ENCODE data around the gene TBX4. TPM values are rescaled to one million over a fixed set of nuclear protein-coding genes. Genes with fewer than 3 reads are reported as not detected.

The TBX4 gene
- total RNA-seq, 1 experiment from 2014 or later = not detected

GRCh38 chr17:61423967-61424649 is 28.1 kb upstream of the TBX4 start:
- Histone ChIP-seq H2BK12ac (ENCODE audit: insufficient read length, low read depth, low read length) (no peak overlapping the region), H4K91ac (ENCODE audit: insufficient read length, low read depth, low read length) (no peak overlapping the region), H3K4ac (ENCODE audit: low read depth, low read length) (no peak overlapping the region), H3K56ac (ENCODE audit: insufficient read length, low read depth, low read length) (no peak overlapping the region), H2AK5ac (ENCODE audit: insufficient read length, low read length) (no peak overlapping the region), H2AFZ (ENCODE audit: low read length) (no peak overlapping the region), H4K20me1 (ENCODE audit: control insufficient read depth, insufficient read depth, insufficient read length) (no peaks in the 10 kb centered on the region), H3K23me2 (ENCODE audit: insufficient read length, low read depth, low read length, poor library complexity, severe bottlenecking) (no peaks in the 10 kb centered on the region), H4K8ac (replicated peaks; ENCODE audit: insufficient read length, low read depth, low read length) (no peak overlapping the region), H3K4me2 (ENCODE audit: insufficient read depth, insufficient read length, low read length) (no peak overlapping the region), H3K27ac (ENCODE audit: insufficient read length, low read depth, low read length) (no peak overlapping the region), H2BK15ac (ENCODE audit: low read depth, low read length) (no peak overlapping the region), H3K27me3 (ENCODE audit: insufficient read depth, low read length) (no peaks in the 10 kb centered on the region), H2BK20ac (ENCODE audit: low read depth, low read length, poor library complexity, severe bottlenecking) (no peak overlapping the region), H3T11ph (ENCODE audit: low read length) (no peak overlapping the region), H3K4me1 (ENCODE audit: insufficient read depth, low read length) (peaks cover 2% of the 10 kb centered on the region; the same call in 1 of the 2 replicates), H3K9ac (ENCODE audit: extremely low read depth, insufficient read length, low read length) (no peak overlapping the region), H2BK120ac (ENCODE audit: low read depth, low read length, poor library complexity, severe bottlenecking) (no peak overlapping the region), H3K79me1 (ENCODE audit: insufficient read depth, low read depth, low read length, poor library complexity, severe bottlenecking) (no peaks in the 10 kb centered on the region), H3K9me3 (ENCODE audit: control insufficient read depth, low read depth, low read length) (no peaks in the 10 kb centered on the region), H3K18ac (ENCODE audit: insufficient read length, low read depth, low read length) (no peak overlapping the region), H3K79me2 (ENCODE audit: insufficient read depth, low read length) (no peaks in the 10 kb centered on the region), H3K23ac (ENCODE audit: insufficient read length, low read depth, low read length) (no peak overlapping the region), H2BK5ac (ENCODE audit: insufficient read length, low read length) (no peak overlapping the region), H3K14ac (ENCODE audit: insufficient read depth, low read length) (no peak overlapping the region), H4K5ac (ENCODE audit: insufficient read length, low read depth, low read length) (no peak overlapping the region)
- Mint-ChIP-seq H3K4me3 (no peak overlapping the region), H3K4me1 (peaks cover 7% of the 10 kb centered on the region in 2 experiments), H3K27me3 (ENCODE audit: low read depth) (peaks cover 49% of the 10 kb centered on the region), H3K9me3 (no peaks in the 10 kb centered on the region), H3K36me3 (ENCODE audit: insufficient read depth in 1 of 3, low read depth in 3 of 3) (no peaks in the 10 kb centered on the region), H3K27ac (no peak overlapping the region; a peak in 1 of 7 replicates)
- no CpG with 5 or more reads among the region's 10 CpGs for WGBS (ENCODE audit: extremely low coverage, insufficient read length, low lambda C conversion rate)
- TF ChIP-seq CTCF (conservative IDR thresholded peaks at IDR 0.05) = no peak
- no peak for DNase-seq

All from H9 (cell line).